ENCODE data around the gene XPNPEP2.

DNA sequence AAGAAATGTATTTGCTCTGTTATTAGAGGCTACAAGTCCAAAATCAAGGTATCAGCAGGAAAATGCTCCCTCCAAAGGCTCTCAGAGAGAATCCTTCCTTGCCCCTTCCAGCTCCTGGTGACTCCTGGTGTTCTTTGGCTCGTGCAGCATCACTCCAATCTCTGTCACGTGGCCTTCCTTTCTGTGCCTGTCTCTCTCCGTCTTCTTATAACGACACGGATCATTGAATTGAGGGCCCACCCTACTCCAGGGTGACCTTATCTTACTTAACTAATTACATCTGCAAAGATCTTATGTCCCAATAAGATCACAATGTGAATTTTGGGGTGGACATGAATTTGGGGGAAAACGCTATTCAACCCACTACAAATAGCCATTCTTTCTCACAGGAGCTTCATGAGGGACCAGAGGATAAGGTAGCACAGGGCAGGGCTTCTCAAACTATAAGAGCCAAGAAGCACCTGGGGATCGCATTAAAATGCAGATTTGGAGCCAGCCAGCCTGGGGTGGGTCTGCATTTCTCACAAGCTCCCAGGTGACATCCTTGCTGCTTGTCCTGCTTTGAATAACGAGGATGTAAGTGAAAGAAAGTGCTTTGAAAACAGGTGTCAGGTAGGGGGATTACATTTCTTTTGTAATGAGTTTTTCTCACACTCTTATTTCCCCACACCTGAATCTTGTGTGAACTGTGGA lies 42.2 kb upstream of the XPNPEP2 start:
- TF ChIP-seq, protein P1, sequence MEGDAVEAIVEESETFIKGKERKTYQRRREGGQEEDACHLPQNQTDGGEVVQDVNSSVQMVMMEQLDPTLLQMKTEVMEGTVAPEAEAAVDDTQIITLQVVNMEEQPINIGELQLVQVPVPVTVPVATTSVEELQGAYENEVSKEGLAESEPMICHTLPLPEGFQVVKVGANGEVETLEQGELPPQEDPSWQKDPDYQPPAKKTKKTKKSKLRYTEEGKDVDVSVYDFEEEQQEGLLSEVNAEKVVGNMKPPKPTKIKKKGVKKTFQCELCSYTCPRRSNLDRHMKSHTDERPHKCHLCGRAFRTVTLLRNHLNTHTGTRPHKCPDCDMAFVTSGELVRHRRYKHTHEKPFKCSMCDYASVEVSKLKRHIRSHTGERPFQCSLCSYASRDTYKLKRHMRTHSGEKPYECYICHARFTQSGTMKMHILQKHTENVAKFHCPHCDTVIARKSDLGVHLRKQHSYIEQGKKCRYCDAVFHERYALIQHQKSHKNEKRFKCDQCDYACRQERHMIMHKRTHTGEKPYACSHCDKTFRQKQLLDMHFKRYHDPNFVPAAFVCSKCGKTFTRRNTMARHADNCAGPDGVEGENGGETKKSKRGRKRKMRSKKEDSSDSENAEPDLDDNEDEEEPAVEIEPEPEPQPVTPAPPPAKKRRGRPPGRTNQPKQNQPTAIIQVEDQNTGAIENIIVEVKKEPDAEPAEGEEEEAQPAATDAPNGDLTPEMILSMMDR (IDR thresholded peaks at IDR 0.05) = no peak
- TF ChIP-seq POLR2A (IDR thresholded peaks at IDR 0.05) = no peak
